22Rv1 (cell line): ENCODE data around the gene ERP44.

Experiments used
- CTCF ChIP-seq: fragments of 450-650 bp; IDR thresholded peaks from 2 replicates; pipeline ENCODE4 v1.5.1; 2017; ENCODE audit warnings: mild to moderate bottlenecking
- ZFX ChIP-seq: fragments of 450-650 bp; IDR thresholded peaks from 2 replicates; pipeline ENCODE4 v1.6.1; 2017; ENCODE audit warnings: antibody characterized with exemption, borderline replicate concordance

GRCh38 chr9:100056561-100056960 is 42.2 kb downstream of the ERP44 start:
- TF ChIP-seq CTCF = no peak
- TF ChIP-seq ZFX = no peak
